ENCODE measurements around the gene THRSP.
A peak's percentile ranks its signal among the peaks of the same experiment; 100 is the strongest.
"Not testable (repeated sequence)": the region's sequence is repeated elsewhere in the genome, so short reads cannot be mapped to it uniquely, and the experiment has no call there.

Gene THRSP

GRCh38 chr11:78023426-78023825 lies 40.2 kb upstream of the THRSP start:
- TF ChIP-seq CTCF (IDR thresholded peaks at IDR 0.05; ENCODE audit: extremely low read depth, missing control alignments) = no peak
- no peak for DNase-seq (ENCODE audit: low spot score)

GRCh38 chr11:78025378-78025777 lies 38.3 kb upstream of the THRSP start:
- TF ChIP-seq CTCF (IDR thresholded peaks at IDR 0.05; ENCODE audit: extremely low read depth, missing control alignments) = no peak
- no peak for DNase-seq (ENCODE audit: low spot score)

- no peak for DNase-seq (ENCODE audit: low spot score)
- TF ChIP-seq CTCF (IDR thresholded peaks at IDR 0.05; ENCODE audit: extremely low read depth, missing control alignments) = no peak
Observed at GRCh38 chr11:78027759-78028158, 35.9 kb upstream of the THRSP start.

- not testable (repeated sequence) for DNase-seq (ENCODE audit: low spot score)
Observed at GRCh38 chr11:78028423-78028822, 35.2 kb upstream of the THRSP start.

GRCh38 chr11:78030429-78031325 lies 33.0 kb upstream of the THRSP start:
- no peak for TF ChIP-seq CTCF (IDR thresholded peaks at IDR 0.05; ENCODE audit: extremely low read depth, missing control alignments)
- no peak for DNase-seq (ENCODE audit: low spot score)

GRCh38 chr11:78031629-78032028 lies 32.0 kb upstream of the THRSP start:
- peak; percentile 51 for DNase-seq (ENCODE audit: low spot score)
- TF ChIP-seq CTCF (IDR thresholded peaks at IDR 0.05; ENCODE audit: extremely low read depth, missing control alignments) = no peak

GRCh38 chr11:78032090-78032489 lies 31.6 kb upstream of the THRSP start:
- DNase-seq (ENCODE audit: low spot score) = no peak
- no peak for TF ChIP-seq CTCF (IDR thresholded peaks at IDR 0.05; ENCODE audit: extremely low read depth, missing control alignments)

GRCh38 chr11:78033040-78033439 lies 30.6 kb upstream of the THRSP start:
- no peak for DNase-seq (ENCODE audit: low spot score)
- TF ChIP-seq CTCF (IDR thresholded peaks at IDR 0.05; ENCODE audit: extremely low read depth, missing control alignments) = no peak

Measured in GM20000 (cell line).